ENCODE data around the gene RSPH6A. TPM values are rescaled to one million over a fixed set of nuclear protein-coding genes. Genes with fewer than 3 reads are reported as not detected.

The RSPH6A gene
- total and polyA plus RNA-seq, 2 donors (not counting 1 experiment from before 2014, with no cell fraction given): 0.17 TPM; not detected in 1

DNA sequence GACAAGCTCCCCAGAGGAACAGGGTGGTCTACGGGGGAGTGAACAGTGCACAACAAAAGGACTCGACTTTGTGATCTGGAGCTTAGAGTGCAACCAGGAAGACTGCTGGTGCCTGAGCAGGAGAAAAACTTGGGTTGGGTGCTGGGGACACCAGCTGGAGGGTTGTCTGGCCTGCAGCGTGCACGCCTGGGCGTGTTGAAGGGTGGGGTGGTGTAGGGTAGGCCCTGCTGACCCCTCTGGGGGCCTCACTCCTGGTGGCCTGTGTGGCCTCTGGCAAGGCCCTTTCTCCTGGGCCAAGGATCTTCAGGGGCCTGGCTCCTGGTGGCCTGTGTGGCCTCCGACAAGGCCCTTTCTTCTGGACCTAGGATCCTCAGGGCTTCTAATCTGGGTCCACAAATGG, 4.7 kb upstream of the RSPH6A start:
- TF ChIP-seq EZH2 (IDR thresholded peaks at IDR 0.05; ENCODE audit: low read length, missing control alignments) (no peak), CTCF (conservative IDR thresholded peaks at IDR 0.05 in 1 of 2, IDR thresholded peaks at IDR 0.05 in 1 of 2; ENCODE audit: low read depth in 1 of 2, low read length in 2 of 2) (no peak)
- H2AFZ ChIP-seq (ENCODE audit: low read length): no peak overlapping the region
- H3K9ac ChIP-seq (ENCODE audit: insufficient read depth, low read length): no peak overlapping the region
- no peak overlapping the region for H3K27ac ChIP-seq (ENCODE audit: insufficient read depth, low read length)
- no peak overlapping the region for H3K4me2 ChIP-seq (ENCODE audit: extremely low read depth, insufficient read depth, low read length)
- no peak overlapping the region for H3K4me3 ChIP-seq (replicated peaks in 1 of 4; ENCODE audit: control extremely low read depth in 1 of 4, insufficient read depth in 1 of 4, low read depth in 3 of 4, low read length in 4 of 4)
- H3K4me1 ChIP-seq (ENCODE audit: control insufficient read depth, extremely low read depth, insufficient read depth, low read length): peaks cover 2% of the 10 kb centered on the region
- peaks cover 24% of the 10 kb centered on the region for H3K36me3 ChIP-seq (ENCODE audit: control insufficient read depth, insufficient read depth, low read length)
- no peaks in the 10 kb centered on the region for H3K9me3 ChIP-seq (ENCODE audit: control insufficient read depth, insufficient read depth, low read depth, low read length)
- no peaks in the 10 kb centered on the region for H3K27me3 ChIP-seq (ENCODE audit: control insufficient read depth, insufficient read depth, low read length)
- H3K79me2 ChIP-seq (ENCODE audit: control insufficient read depth, insufficient read depth, low read length): no peaks in the 10 kb centered on the region
- H4K20me1 ChIP-seq (ENCODE audit: control insufficient read depth, extremely low read depth, insufficient read depth, low read length): no peaks in the 10 kb centered on the region
- DNase-seq (ENCODE audit: low read depth in 2 of 2): no peak

GRCh38 chr19:45817725-45818301, 2.7 kb upstream of the RSPH6A start:
- Histone ChIP-seq H3K27me3 (ENCODE audit: control insufficient read depth, insufficient read depth, low read length) (no peaks in the 10 kb centered on the region), H3K4me2 (ENCODE audit: extremely low read depth, insufficient read depth, low read length) (no peak overlapping the region), H3K4me1 (ENCODE audit: control insufficient read depth, extremely low read depth, insufficient read depth, low read length) (peaks cover 2% of the 10 kb centered on the region), H3K79me2 (ENCODE audit: control insufficient read depth, insufficient read depth, low read length) (no peaks in the 10 kb centered on the region), H2AFZ (ENCODE audit: low read length) (no peak overlapping the region), H3K9me3 (ENCODE audit: control insufficient read depth, insufficient read depth, low read depth, low read length) (no peaks in the 10 kb centered on the region), H3K4me3 (replicated peaks in 1 of 4; ENCODE audit: control extremely low read depth in 1 of 4, insufficient read depth in 1 of 4, low read depth in 3 of 4, low read length in 4 of 4) (no peak overlapping the region), H4K20me1 (ENCODE audit: control insufficient read depth, extremely low read depth, insufficient read depth, low read length) (no peaks in the 10 kb centered on the region), H3K27ac (ENCODE audit: insufficient read depth, low read length) (no peak overlapping the region), H3K36me3 (ENCODE audit: control insufficient read depth, insufficient read depth, low read length) (peaks cover 15% of the 10 kb centered on the region), H3K9ac (ENCODE audit: insufficient read depth, low read length) (no peak overlapping the region)
- TF ChIP-seq CTCF (conservative IDR thresholded peaks at IDR 0.05 in 1 of 2, IDR thresholded peaks at IDR 0.05 in 1 of 2; ENCODE audit: low read depth in 1 of 2, low read length in 2 of 2) (no peak), EZH2 (IDR thresholded peaks at IDR 0.05; ENCODE audit: low read length, missing control alignments) (no peak)
- DNase-seq (ENCODE audit: low read depth in 2 of 2): no peak

DNA sequence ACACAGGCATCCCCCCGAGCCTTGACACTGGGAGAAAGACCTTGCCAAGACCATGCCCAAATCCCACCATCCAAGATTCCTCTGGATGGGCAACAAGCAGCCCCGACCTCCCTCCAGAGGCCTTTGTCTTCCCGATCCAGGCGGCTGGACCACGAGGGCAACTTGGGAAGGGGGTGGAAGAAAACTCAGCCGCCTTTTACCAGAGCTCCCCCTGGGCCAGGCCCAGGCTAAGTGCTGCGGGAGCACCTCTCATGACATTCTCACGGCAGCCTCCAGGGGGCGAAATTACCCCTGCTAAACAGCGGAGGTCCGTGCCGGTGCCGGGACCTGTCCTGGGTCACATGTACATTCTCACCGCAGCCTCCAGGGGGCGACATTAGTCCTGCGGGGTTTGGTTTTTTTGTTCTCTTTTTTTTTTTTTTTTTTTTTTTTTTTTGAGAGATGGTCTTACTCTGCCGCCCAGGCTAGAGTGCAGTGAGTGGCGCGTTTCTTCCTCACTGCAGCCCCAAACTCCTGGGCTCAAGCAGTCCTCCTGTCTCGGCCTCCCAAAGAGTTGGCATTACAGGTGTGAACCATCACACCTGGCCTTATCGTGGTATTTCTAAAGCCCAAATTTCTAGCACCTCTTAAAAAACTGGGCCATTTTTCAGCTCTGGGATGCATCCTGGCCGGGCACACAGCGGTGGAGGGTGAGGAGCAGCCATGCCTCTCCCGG, 2.1 kb upstream of the RSPH6A start:
- TF ChIP-seq CTCF (conservative IDR thresholded peaks at IDR 0.05 in 1 of 2, IDR thresholded peaks at IDR 0.05 in 1 of 2; ENCODE audit: low read depth in 1 of 2, low read length in 2 of 2): peak; percentile 94 to 97
- no peak for TF ChIP-seq EZH2 (IDR thresholded peaks at IDR 0.05; ENCODE audit: low read length, missing control alignments)
- Histone ChIP-seq H3K27me3 (ENCODE audit: control insufficient read depth, insufficient read depth, low read length) (no peaks in the 10 kb centered on the region), H3K9ac (ENCODE audit: insufficient read depth, low read length) (no peak overlapping the region), H3K79me2 (ENCODE audit: control insufficient read depth, insufficient read depth, low read length) (no peaks in the 10 kb centered on the region), H2AFZ (ENCODE audit: low read length) (no peak overlapping the region), H3K27ac (ENCODE audit: insufficient read depth, low read length) (no peak overlapping the region), H3K36me3 (ENCODE audit: control insufficient read depth, insufficient read depth, low read length) (peaks cover 15% of the 10 kb centered on the region), H3K4me3 (replicated peaks in 1 of 4; ENCODE audit: control extremely low read depth in 1 of 4, insufficient read depth in 1 of 4, low read depth in 3 of 4, low read length in 4 of 4) (no peak overlapping the region), H4K20me1 (ENCODE audit: control insufficient read depth, extremely low read depth, insufficient read depth, low read length) (no peaks in the 10 kb centered on the region), H3K4me2 (ENCODE audit: extremely low read depth, insufficient read depth, low read length) (no peak overlapping the region), H3K4me1 (ENCODE audit: control insufficient read depth, extremely low read depth, insufficient read depth, low read length) (peaks cover 2% of the 10 kb centered on the region), H3K9me3 (ENCODE audit: control insufficient read depth, insufficient read depth, low read depth, low read length) (no peaks in the 10 kb centered on the region)
- peak; percentile 83 to 94 for DNase-seq (ENCODE audit: low read depth in 2 of 2)

All from fibroblast of lung (primary cell).